Skeletal muscle satellite cell (primary cell): ENCODE data around the gene EPHA8.

Experiments used
- H3K27me3 ChIP-seq: 2 replicates; pipeline ENCODE4 v1.7.0; 2013; ENCODE audit warnings: low read length; ENCODE audit not compliant: control insufficient read depth, insufficient read depth
- H3K36me3 ChIP-seq: 2 replicates; pipeline ENCODE4 v1.7.0; 2013; ENCODE audit warnings: mild to moderate bottlenecking, control low read depth, low read length; ENCODE audit not compliant: insufficient read depth
- H3K4me1 ChIP-seq: 2 replicates; pipeline ENCODE4 v1.7.0; 2013; ENCODE audit warnings: low read length; ENCODE audit not compliant: control insufficient read depth, insufficient read depth
- H3K4me2 ChIP-seq: 2 replicates; pipeline ENCODE4 v1.7.0; 2013; ENCODE audit warnings: mild to moderate bottlenecking, low read length
- H3K4me3 ChIP-seq: 2 replicates; pipeline ENCODE4 v1.7.0; 2013; ENCODE audit warnings: low read length
- H3K9ac ChIP-seq: 2 replicates; pipeline ENCODE4 v1.7.0; 2013; ENCODE audit warnings: mild to moderate bottlenecking, low read depth, low read length, moderate library complexity
- H3K9me3 ChIP-seq: replicated peaks from 2 replicates; pipeline ENCODE4 v1.7.0; 2013; ENCODE audit warnings: mild to moderate bottlenecking, control low read depth, low read length

Gene EPHA8

DNA sequence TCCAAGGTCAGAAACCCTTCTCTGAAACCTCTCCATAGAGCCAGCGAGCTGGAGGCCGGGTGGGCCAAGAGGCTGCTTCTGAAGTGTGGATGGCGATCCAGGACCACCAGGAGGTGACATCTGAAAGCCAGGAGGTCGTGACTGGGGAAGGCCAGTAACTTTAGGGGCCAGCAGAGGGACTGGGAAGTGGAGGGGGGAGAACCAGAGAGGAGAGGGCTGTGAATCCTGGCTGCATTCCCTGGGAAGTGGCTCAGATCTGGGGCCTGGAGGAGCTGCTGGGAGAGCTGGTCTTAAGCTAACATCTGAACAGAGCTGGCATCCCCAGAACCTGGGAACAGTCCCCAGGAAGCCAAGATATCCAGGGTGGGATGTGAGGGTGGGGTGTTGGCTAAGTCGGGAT lies 11.3 kb upstream of the EPHA8 start:
- H3K36me3 ChIP-seq, result no peaks in the 10 kb centered on the region
- no peaks in the 10 kb centered on the region for H3K9me3 ChIP-seq
- no peak overlapping the region for H3K9ac ChIP-seq
- H3K27me3 ChIP-seq, result peaks cover 80% of the 10 kb centered on the region
- no peak overlapping the region for H3K4me2 ChIP-seq
- no peak overlapping the region for H3K4me3 ChIP-seq
- H3K4me1 ChIP-seq, result no peaks in the 10 kb centered on the region

DNA sequence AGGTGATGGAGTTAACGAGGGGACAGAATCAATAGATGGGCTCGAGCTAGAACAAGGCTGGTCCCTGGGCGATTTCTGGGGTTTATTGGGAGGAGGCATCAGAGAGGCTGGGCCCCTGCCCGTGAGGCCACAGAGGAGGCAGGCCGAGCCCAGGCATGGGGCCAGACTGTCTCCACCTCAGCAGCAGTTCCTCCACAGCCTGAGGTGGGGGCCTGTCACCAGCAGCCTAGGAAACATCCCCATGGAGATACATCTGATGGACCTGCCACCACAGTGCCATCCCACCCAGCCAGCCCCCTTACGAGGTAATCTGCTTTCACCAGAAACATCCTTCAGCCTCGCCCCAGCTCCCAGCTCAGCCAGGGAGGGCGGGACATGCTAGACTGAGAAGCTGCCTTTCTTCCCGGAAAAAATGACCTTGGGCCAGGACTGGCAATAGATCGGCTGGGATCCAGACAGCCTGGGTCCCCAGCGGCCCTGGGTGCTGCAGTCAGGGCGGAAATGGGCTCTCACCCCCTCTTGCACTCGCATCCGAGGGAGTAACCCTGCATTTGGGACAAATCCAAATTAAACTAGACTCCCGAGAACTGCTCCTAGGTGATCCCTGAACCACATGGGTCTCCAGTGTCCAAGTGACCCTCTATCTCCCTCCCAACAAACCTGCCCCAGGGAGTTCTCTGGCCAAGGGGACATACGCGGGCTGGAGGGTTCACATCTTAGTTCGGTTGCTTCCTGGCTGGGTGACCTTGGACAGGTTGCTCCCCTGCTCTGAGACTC lies 10.0 kb upstream of the EPHA8 start:
- Histone ChIP-seq H3K4me2 (no peak overlapping the region), H3K36me3 (no peaks in the 10 kb centered on the region), H3K27me3 (peaks cover 77% of the 10 kb centered on the region), H3K9ac (no peak overlapping the region), H3K4me3 (no peak overlapping the region), H3K9me3 (no peaks in the 10 kb centered on the region), H3K4me1 (no peaks in the 10 kb centered on the region)

DNA sequence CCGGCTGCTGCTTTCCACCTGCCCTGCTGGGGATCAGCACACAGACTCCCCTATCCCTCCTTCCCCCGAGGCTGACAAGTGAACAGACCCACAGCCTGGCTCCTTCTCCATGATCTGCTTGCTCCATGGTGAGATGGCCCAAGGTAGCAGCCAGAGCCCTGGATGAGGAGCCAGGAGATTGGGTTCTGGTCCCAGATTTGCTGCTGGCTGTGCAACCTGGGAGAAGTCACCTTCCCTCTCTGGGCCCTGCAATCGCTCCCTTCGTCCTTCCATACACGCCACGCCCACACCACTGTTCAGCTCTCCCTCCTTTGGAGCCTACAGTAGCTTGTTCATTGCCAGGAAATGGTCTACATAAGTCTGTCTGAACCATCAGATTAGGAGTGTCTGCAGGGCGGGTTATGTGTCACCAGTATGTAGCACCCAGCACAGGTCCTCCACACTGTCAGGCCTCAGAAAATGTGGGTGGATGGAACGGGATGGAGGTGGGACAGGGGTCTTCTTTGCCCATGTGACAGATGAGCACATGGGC lies 9.2 kb upstream of the EPHA8 start:
- Histone ChIP-seq H3K27me3 (peaks cover 78% of the 10 kb centered on the region), H3K4me1 (no peaks in the 10 kb centered on the region), H3K4me2 (no peak overlapping the region), H3K9me3 (no peaks in the 10 kb centered on the region), H3K36me3 (no peaks in the 10 kb centered on the region), H3K4me3 (no peak overlapping the region), H3K9ac (no peak overlapping the region)

DNA sequence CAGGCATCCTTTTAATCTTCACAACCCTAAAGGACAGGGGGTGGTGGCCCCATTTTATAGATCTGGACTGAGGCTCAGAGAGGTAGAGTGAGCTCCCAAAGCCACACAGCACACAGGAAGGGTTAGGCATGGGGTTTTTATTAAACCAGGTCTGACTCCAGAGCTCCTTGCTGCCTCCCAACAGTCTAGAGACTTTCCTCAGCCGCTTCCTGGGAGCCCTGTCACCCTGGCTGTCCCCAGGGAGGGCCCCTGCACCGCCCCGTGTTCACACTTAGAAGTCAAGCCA lies 8.0 kb upstream of the EPHA8 start:
- H3K9ac ChIP-seq, result no peak overlapping the region
- H3K4me2 ChIP-seq, result no peak overlapping the region
- H3K27me3 ChIP-seq, result peaks cover 87% of the 10 kb centered on the region
- H3K36me3 ChIP-seq, result no peaks in the 10 kb centered on the region
- H3K4me1 ChIP-seq, result no peaks in the 10 kb centered on the region
- no peak overlapping the region for H3K4me3 ChIP-seq
- no peaks in the 10 kb centered on the region for H3K9me3 ChIP-seq

DNA sequence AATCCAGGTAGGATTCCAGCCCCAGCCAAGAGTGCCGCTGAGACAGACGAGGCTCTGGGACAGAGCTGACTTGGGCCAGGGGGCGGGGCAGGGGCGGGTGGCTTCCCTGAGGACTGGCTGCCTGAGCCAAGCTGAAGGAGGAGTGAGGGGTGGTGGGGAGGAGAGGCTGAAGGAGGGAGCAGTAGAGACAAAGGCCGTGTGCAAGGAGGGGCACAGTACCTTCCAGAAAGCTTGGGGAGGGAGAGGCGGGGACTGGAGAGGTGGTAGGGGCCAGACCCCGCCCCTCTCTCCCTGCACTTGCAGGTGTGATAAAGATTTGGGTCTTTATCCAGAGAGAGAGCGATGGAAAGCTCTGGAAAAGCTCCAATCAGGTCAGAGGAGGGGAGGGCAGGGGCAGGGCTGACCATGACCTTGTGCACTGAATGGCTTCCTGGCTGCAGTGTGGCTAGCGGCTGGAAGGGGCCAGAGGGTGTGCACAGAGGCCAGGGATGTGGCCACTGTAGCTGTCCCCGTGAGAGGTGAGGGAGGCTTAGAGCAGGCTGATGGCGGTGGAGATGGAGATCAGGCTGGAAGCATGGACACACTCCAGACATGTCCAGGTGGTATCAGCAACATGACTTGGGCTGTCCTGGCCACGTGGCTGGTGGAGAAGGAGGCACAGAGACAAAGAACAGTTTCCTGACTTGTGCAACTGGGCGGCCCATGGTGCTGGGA lies 6.7 kb upstream of the EPHA8 start:
- no peak overlapping the region for H3K4me3 ChIP-seq
- no peaks in the 10 kb centered on the region for H3K36me3 ChIP-seq
- no peaks in the 10 kb centered on the region for H3K9me3 ChIP-seq
- no peak overlapping the region for H3K9ac ChIP-seq
- no peaks in the 10 kb centered on the region for H3K4me1 ChIP-seq
- H3K4me2 ChIP-seq, result no peak overlapping the region
- H3K27me3 ChIP-seq, result peaks cover 87% of the 10 kb centered on the region

DNA sequence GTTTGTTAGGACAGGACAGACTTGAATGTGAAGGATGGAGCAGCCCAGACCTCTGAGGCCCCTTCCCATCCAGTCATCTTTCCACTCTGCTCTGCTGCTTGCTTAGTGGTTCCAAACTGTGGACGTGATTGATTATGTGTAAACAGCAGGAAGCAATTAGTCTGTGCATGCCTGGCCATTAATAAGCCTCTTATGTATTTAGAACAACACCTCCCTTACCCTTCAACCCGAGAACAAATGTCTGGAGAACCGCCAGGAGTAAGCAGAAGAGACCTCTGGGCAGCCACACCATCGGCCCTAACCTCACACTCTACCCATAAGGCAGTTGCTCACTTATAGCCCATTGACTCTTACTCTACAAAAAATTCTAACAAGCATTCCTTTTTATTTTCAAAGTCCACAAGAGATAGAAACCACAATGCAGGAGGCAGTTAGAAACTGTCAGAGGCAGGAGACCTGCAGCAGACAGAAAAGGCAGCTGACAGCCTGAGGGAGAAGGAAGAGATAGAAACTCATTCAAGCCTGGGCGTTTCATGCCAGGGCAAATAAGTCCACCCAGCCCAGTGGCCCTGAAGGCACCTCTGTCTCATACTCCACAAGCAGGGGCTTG lies 5.8 kb upstream of the EPHA8 start:
- no peaks in the 10 kb centered on the region for H3K9me3 ChIP-seq
- H3K4me2 ChIP-seq, result no peak overlapping the region
- H3K27me3 ChIP-seq, result peaks cover 88% of the 10 kb centered on the region
- no peak overlapping the region for H3K9ac ChIP-seq
- no peaks in the 10 kb centered on the region for H3K4me1 ChIP-seq
- no peaks in the 10 kb centered on the region for H3K36me3 ChIP-seq
- no peak overlapping the region for H3K4me3 ChIP-seq

DNA sequence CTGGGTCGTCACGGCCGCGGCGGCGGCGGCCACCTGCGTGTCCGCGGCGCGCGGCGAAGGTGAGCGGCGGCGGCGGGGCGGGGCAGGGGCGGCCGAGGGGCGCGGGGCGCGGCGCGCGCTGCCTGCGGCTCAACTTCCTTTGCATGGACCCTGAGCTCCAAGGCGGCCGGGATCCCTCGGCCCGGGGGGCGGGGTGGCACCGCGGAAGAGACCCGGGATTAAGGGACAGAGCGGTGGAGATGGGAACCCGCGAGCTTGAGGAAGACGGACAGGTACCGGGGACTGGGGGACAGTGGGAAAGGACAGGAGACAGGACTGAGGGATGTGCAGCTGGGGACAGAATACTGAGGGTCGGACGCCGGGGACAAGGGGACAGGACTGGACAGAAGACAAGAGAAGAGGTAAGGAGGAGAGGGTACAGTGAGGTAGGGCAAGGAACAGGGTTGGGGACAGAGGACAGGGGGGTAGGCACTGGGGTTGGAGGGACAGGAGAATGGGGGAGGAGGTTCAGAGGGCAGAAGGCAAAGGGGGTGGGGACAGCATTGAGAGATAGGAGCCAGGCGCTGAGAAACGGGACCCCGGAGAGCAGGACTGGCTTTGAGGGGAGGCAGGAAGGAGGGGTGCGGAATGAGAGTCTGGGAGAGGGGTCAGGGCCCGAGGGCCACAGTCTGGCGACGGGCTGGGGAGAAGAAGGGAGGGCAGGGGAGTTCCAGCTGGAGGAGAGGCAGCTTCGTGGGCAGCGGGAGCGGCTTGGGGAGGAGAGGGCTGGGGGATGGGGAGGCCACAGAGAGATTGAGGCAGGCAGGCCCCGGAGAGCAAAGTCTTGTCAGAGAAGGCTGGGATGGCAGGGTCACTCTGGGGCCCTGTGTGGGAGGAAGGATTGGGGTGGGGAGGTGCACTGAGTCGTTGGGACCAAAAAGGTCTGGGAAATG lies 648 bp downstream of the EPHA8 start:
- no peaks in the 10 kb centered on the region for H3K9me3 ChIP-seq
- no peak overlapping the region for H3K9ac ChIP-seq
- no peaks in the 10 kb centered on the region for H3K4me1 ChIP-seq
- peaks cover 80% of the 10 kb centered on the region for H3K27me3 ChIP-seq
- H3K36me3 ChIP-seq, result no peaks in the 10 kb centered on the region
- no peak overlapping the region for H3K4me3 ChIP-seq
- no peak overlapping the region for H3K4me2 ChIP-seq

DNA sequence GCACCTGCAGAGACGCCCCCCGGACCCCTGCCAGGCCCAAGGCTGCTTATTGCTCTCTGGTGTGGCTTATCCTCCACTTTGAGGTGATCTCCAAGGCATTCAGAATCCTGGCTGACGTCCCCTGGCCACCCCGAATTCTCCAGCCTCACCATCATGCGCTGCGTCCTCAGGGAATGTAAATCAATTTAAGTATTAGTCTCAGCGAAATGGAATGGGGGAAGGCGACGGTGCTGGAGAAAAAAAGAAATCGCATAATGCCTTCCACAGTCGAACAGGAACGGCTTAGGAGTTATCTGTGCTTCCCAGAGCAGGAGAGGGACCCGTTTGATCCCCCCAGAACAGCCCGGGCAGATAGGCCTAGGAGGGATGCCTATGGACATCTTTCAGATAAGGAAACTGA lies 2.9 kb downstream of the EPHA8 start:
- Histone ChIP-seq H3K36me3 (no peaks in the 10 kb centered on the region), H3K9ac (no peak overlapping the region), H3K4me1 (no peaks in the 10 kb centered on the region), H3K9me3 (no peaks in the 10 kb centered on the region), H3K4me2 (no peak overlapping the region), H3K4me3 (no peak overlapping the region), H3K27me3 (peaks cover 71% of the 10 kb centered on the region)

DNA sequence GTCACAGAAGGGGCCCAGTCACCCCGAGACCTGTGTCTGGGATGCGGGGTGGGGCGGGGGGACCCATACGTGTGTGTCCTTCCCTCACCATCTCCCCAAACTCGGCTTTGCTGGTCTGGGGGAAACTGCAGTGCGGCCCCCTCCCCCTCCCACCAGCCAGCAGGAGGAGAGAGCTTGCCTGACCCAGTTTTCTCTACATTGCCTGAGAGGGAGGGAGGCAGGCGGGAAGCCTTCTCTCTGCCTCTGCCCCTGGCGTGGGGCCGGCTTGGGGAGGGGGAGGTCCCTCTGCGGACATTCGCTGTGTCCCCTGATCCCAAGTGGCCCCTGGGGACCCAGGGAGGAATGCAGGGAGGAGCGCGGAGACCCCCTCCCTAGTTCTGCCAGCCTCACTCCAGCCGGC lies 3.9 kb downstream of the EPHA8 start:
- Histone ChIP-seq H3K4me3 (no peak overlapping the region), H3K9ac (no peak overlapping the region), H3K27me3 (peaks cover 69% of the 10 kb centered on the region), H3K4me1 (no peaks in the 10 kb centered on the region), H3K4me2 (no peak overlapping the region), H3K9me3 (no peaks in the 10 kb centered on the region), H3K36me3 (no peaks in the 10 kb centered on the region)

DNA sequence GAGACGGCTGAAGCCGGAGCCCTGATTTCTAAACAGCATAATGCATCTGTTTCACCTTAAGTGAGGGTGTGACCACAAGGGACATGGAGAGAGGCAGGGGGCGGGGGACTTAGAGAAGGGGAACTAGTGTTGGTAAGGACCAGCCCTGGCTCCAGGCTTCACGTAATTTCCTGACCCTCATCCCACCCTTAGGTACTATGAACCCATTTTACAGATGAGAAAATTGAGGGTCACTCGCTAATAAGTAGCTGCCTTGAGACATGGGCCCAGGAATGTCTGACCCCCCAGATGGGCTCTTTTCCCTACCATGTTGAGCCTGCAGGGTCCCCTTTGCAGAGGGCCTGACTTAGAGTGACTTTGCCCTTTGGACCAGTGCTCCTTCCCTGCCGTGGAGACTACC lies 4.7 kb downstream of the EPHA8 start:
- Histone ChIP-seq H3K4me2 (no peak overlapping the region), H3K9me3 (no peaks in the 10 kb centered on the region), H3K36me3 (no peaks in the 10 kb centered on the region), H3K4me3 (no peak overlapping the region), H3K4me1 (no peaks in the 10 kb centered on the region), H3K9ac (no peak overlapping the region), H3K27me3 (peaks cover 69% of the 10 kb centered on the region)

DNA sequence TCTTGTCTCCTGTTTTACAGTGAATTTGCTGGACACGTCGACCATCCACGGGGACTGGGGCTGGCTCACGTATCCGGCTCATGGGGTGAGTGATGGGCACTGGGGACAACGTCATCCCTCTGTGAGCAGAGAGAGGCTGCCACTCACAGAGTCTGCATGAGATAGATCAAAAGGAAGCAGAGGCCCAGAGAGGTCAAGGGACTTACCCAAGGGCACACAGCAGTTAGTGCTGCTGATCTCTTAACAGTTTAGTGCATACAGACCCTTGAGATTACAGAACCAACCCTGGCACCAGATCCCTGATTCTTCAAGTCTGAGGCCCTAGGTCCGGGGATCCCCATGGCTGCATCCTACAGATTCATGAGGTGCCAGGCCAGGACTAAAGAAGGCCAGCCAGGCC lies 6.0 kb downstream of the EPHA8 start:
- no peaks in the 10 kb centered on the region for H3K36me3 ChIP-seq
- H3K4me2 ChIP-seq, result no peak overlapping the region
- H3K4me3 ChIP-seq, result no peak overlapping the region
- peaks cover 72% of the 10 kb centered on the region for H3K27me3 ChIP-seq
- H3K9ac ChIP-seq, result no peak overlapping the region
- no peaks in the 10 kb centered on the region for H3K4me1 ChIP-seq
- H3K9me3 ChIP-seq, result no peaks in the 10 kb centered on the region
